ENCODE data around the gene PDIA2. TPM values are rescaled to one million over a fixed set of nuclear protein-coding genes. Genes with fewer than 3 reads are reported as not detected.
"Not testable (repeated sequence)": the region's sequence is repeated elsewhere in the genome, so short reads cannot be mapped to it uniquely, and the experiment has no call there.

Gene PDIA2
- total RNA-seq, 2 experiments from 2014 or later = not detected

GRCh38 chr16:255183-255582 is 27.8 kb upstream of the PDIA2 start:
- no peak for DNase-seq
- POLR2A ChIA-PET = no interaction called here
- no peaks in the 10 kb centered on the region for H3K36me3 Mint-ChIP-seq (ENCODE audit: low read depth)
- H3K4me1 Mint-ChIP-seq = peaks cover 28% of the 10 kb centered on the region
- H3K9me3 Mint-ChIP-seq = no peaks in the 10 kb centered on the region
- H3K4me3 Mint-ChIP-seq = no peak overlapping the region
- CTCF ChIA-PET = no interaction called here
- no peak overlapping the region for H3K27ac Mint-ChIP-seq
- no peaks in the 10 kb centered on the region for H3K27me3 Mint-ChIP-seq

- H3K4me1 Mint-ChIP-seq = peaks cover 19% of the 10 kb centered on the region
- H3K9me3 Mint-ChIP-seq; POLR2A ChIA-PET; DNase-seq; H3K27me3 Mint-ChIP-seq; H3K27ac Mint-ChIP-seq; H3K36me3 Mint-ChIP-seq (ENCODE audit: low read depth); H3K4me3 Mint-ChIP-seq; CTCF ChIA-PET: not testable (repeated sequence)
These were observed 24.9 kb upstream of the PDIA2 start for GRCh38 chr16:258091-258490.

- Mint-ChIP-seq H3K4me3 (no peak overlapping the region), H3K36me3 (ENCODE audit: low read depth) (no peaks in the 10 kb centered on the region), H3K27ac (peak overlapping the region; percentile 48), H3K4me1 (peaks cover 10% of the 10 kb centered on the region), H3K27me3 (no peaks in the 10 kb centered on the region), H3K9me3 (no peaks in the 10 kb centered on the region)
- DNase-seq = no peak
- CTCF ChIA-PET = no interaction called here
- POLR2A ChIA-PET = no interaction called here
These were observed 23.7 kb upstream of the PDIA2 start for GRCh38 chr16:259226-259625.

- DNase-seq = no peak
- Mint-ChIP-seq H3K27ac (no peak overlapping the region), H3K27me3 (no peaks in the 10 kb centered on the region), H3K4me1 (peaks cover 6% of the 10 kb centered on the region), H3K9me3 (no peaks in the 10 kb centered on the region), H3K4me3 (no peak overlapping the region), H3K36me3 (ENCODE audit: low read depth) (no peaks in the 10 kb centered on the region)
- ChIA-PET CTCF (no interaction called here), POLR2A (interaction anchor here (0.5 kb wide), 2 partner anchors 36 to 140 kb away, joined by 3 read pairs; no protein-coding TSS in a partner anchor)
These were observed 23.1 kb upstream of the PDIA2 start for GRCh38 chr16:259814-260253.

GRCh38 chr16:260326-260725 is 22.6 kb upstream of the PDIA2 start:
- Mint-ChIP-seq H3K36me3 (ENCODE audit: low read depth) (no peaks in the 10 kb centered on the region), H3K4me1 (peaks cover 4% of the 10 kb centered on the region), H3K27me3 (no peaks in the 10 kb centered on the region), H3K4me3 (no peak overlapping the region), H3K27ac (no peak overlapping the region), H3K9me3 (no peaks in the 10 kb centered on the region)
- CTCF ChIA-PET = no interaction called here
- POLR2A ChIA-PET = interaction anchor here (0.5 kb wide), 2 partner anchors 37 to 140 kb away, joined by 3 read pairs; no protein-coding TSS in a partner anchor
- DNase-seq = no peak

GRCh38 chr16:261031-261691 is 21.8 kb upstream of the PDIA2 start:
- Mint-ChIP-seq H3K4me3 (no peak overlapping the region), H3K27ac (no peak overlapping the region), H3K9me3 (no peaks in the 10 kb centered on the region), H3K27me3 (no peaks in the 10 kb centered on the region), H3K4me1 (no peaks in the 10 kb centered on the region), H3K36me3 (ENCODE audit: low read depth) (no peaks in the 10 kb centered on the region)
- CTCF ChIA-PET = no interaction called here
- POLR2A ChIA-PET = no interaction called here
- no peak for DNase-seq

- Mint-ChIP-seq H3K36me3 (ENCODE audit: low read depth) (no peaks in the 10 kb centered on the region), H3K27me3 (no peaks in the 10 kb centered on the region), H3K9me3 (no peaks in the 10 kb centered on the region), H3K4me3 (no peak overlapping the region), H3K4me1 (no peaks in the 10 kb centered on the region), H3K27ac (no peak overlapping the region)
- CTCF ChIA-PET = no interaction called here
- DNase-seq = no peak
- POLR2A ChIA-PET = no interaction called here
These were observed 20.7 kb upstream of the PDIA2 start for GRCh38 chr16:262121-262745.

GRCh38 chr16:263182-263774 is 19.7 kb upstream of the PDIA2 start:
- no peaks in the 10 kb centered on the region for H3K27me3 Mint-ChIP-seq
- H3K27ac Mint-ChIP-seq = no peak overlapping the region
- H3K9me3 Mint-ChIP-seq = peaks cover 5% of the 10 kb centered on the region
- H3K4me1 Mint-ChIP-seq = no peaks in the 10 kb centered on the region
- ChIA-PET POLR2A (no interaction called here), CTCF (interaction anchor here (0.9 kb wide), 2 partner anchors 17 to 96 kb away, joined by 3 to 4 read pairs; no protein-coding TSS in a partner anchor)
- H3K36me3 Mint-ChIP-seq (ENCODE audit: low read depth) = no peaks in the 10 kb centered on the region
- DNase-seq = no peak
- H3K4me3 Mint-ChIP-seq = no peak overlapping the region

GRCh38 chr16:263944-264343 is 19.0 kb upstream of the PDIA2 start:
- ChIA-PET CTCF (interaction anchor here (0.9 kb wide), 2 partner anchors 18 to 97 kb away, joined by 3 to 4 read pairs; no protein-coding TSS in a partner anchor), POLR2A (no interaction called here)
- peaks cover 5% of the 10 kb centered on the region for H3K9me3 Mint-ChIP-seq
- no peak overlapping the region for H3K27ac Mint-ChIP-seq
- H3K4me1 Mint-ChIP-seq = no peaks in the 10 kb centered on the region
- no peaks in the 10 kb centered on the region for H3K27me3 Mint-ChIP-seq
- H3K4me3 Mint-ChIP-seq = no peak overlapping the region
- H3K36me3 Mint-ChIP-seq (ENCODE audit: low read depth) = no peaks in the 10 kb centered on the region
- no peak for DNase-seq

- H3K27me3 Mint-ChIP-seq = no peaks in the 10 kb centered on the region
- ChIA-PET CTCF (interaction anchor here (0.9 kb wide), 1 partner anchor 98 kb away, joined by 3 read pairs; no protein-coding TSS in a partner anchor), POLR2A (no interaction called here)
- no peak for DNase-seq
- peaks cover 5% of the 10 kb centered on the region for H3K9me3 Mint-ChIP-seq
- H3K4me1 Mint-ChIP-seq = no peaks in the 10 kb centered on the region
- H3K27ac Mint-ChIP-seq = no peak overlapping the region
- no peaks in the 10 kb centered on the region for H3K36me3 Mint-ChIP-seq (ENCODE audit: low read depth)
- no peak overlapping the region for H3K4me3 Mint-ChIP-seq
These were observed 18.5 kb upstream of the PDIA2 start for GRCh38 chr16:264440-264951.

- ChIA-PET CTCF (no interaction called here), POLR2A (no interaction called here)
- Mint-ChIP-seq H3K27ac (no peak overlapping the region), H3K36me3 (ENCODE audit: low read depth) (no peaks in the 10 kb centered on the region), H3K4me3 (no peak overlapping the region), H3K4me1 (no peaks in the 10 kb centered on the region), H3K27me3 (no peaks in the 10 kb centered on the region), H3K9me3 (peaks cover 5% of the 10 kb centered on the region)
- DNase-seq = no peak
These were observed 17.9 kb upstream of the PDIA2 start for GRCh38 chr16:265002-265529.

GRCh38 chr16:265711-266110 is 17.3 kb upstream of the PDIA2 start:
- no peak overlapping the region for H3K27ac Mint-ChIP-seq
- POLR2A ChIA-PET = no interaction called here

More at GRCh38 chr16:265711-266110, 17.3 kb upstream of the PDIA2 start:
- Mint-ChIP-seq H3K9me3 (peaks cover 5% of the 10 kb centered on the region), H3K36me3 (ENCODE audit: low read depth) (no peaks in the 10 kb centered on the region), H3K27me3 (no peaks in the 10 kb centered on the region), H3K4me1 (no peaks in the 10 kb centered on the region), H3K4me3 (no peak overlapping the region)
- CTCF ChIA-PET = no interaction called here
- no peak for DNase-seq

All from activated CD4-positive, alpha-beta T cell treated with anti-CD3 and anti-CD28 coated beads, Interleukin-2, amount 10 ng/mL, durations not matched to agents 7 days and 5 days (primary cell).